Choroid plexus epithelial cell (primary cell): ENCODE measurements around the gene ZNF212.
"Not testable (repeated sequence)": the region's sequence is repeated elsewhere in the genome, so short reads cannot be mapped to it uniquely, and the experiment has no call there.

Source experiments
- DNase-seq: peaks from one replicate; pipeline ENCODE4 v3.0.0-alpha.2; 2010; ENCODE audit warnings: low read depth
- H3K4me3 ChIP-seq: 2 replicates; pipeline ENCODE4 v1.5.1; 2011; ENCODE audit warnings: low read depth, mild to moderate bottlenecking, control low read depth, low read length, moderate library complexity
- TF ChIP-seq, protein P1 (sequence below): conservative IDR thresholded peaks from 2 replicates; pipeline ENCODE4 v1.5.1; 2011; ENCODE audit warnings: low read depth, mild to moderate bottlenecking, control low read depth, inconsistent platforms, low read length, moderate library complexity

The ZNF212 gene

DNA sequence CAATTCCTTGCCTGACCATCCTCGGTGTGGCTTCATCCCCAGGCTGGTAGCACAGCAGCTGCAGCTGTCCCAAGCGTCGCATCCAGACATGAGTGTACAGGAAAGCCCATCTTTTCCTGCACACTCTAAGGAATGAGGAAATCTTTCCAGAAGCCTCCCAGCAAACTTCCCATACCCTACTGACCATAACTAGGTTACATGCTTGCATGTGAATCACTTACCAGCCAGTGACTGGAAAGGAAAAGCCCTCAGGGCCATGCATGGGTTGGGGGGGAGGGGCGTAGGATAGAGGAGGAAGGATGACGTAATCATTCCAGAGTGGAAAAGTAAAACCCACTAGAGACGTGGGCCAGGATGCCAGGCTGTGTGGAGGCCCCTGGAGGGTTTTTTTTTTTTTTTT is 18.9 kb upstream of the ZNF212 start:
- peak; percentile 46 for DNase-seq
- TF ChIP-seq, protein P1, sequence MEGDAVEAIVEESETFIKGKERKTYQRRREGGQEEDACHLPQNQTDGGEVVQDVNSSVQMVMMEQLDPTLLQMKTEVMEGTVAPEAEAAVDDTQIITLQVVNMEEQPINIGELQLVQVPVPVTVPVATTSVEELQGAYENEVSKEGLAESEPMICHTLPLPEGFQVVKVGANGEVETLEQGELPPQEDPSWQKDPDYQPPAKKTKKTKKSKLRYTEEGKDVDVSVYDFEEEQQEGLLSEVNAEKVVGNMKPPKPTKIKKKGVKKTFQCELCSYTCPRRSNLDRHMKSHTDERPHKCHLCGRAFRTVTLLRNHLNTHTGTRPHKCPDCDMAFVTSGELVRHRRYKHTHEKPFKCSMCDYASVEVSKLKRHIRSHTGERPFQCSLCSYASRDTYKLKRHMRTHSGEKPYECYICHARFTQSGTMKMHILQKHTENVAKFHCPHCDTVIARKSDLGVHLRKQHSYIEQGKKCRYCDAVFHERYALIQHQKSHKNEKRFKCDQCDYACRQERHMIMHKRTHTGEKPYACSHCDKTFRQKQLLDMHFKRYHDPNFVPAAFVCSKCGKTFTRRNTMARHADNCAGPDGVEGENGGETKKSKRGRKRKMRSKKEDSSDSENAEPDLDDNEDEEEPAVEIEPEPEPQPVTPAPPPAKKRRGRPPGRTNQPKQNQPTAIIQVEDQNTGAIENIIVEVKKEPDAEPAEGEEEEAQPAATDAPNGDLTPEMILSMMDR = no peak
- no peak overlapping the region for H3K4me3 ChIP-seq

DNA sequence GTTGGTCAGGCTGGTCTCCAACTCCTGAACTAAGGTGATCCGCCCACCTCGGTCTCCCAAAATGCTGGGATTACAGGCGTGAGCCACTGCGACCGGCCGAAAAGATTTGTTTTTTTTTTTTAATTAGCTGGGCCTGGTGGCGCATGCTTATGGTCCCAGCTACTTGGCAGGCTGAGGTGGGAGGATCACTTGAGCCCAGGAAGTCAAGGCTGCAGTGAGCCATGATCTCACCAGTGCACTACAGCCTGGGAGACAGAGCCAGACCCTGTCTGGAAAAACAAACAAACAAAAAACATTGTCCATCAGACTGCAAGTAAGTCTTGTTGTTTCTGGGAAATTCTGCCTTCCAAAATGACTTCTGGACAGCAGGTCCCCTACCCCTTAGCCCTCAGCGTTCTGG is 16.3 kb upstream of the ZNF212 start:
- TF ChIP-seq, protein P1 = no peak
- no peak for DNase-seq
- no peak overlapping the region for H3K4me3 ChIP-seq

DNA sequence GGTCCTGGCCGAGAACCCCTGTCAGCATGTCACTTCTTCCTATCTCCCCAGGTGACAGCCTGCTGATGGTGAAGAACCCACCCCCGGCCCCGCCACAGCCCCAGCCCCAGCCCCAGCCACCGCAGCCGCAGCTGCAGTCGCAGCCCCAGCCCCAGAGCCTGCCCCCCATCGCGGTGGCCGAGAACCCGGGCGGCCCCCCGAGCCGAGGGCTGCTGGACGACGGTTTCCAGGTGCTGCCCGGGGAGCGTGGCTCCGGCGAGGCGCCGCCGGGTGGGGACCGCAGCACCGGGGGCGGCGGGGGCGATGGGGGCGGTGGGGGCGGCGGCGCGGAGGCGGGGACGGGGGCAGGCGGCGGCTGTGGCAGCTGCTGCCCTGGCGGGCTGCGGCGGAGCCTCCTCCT is 15.7 kb upstream of the ZNF212 start:
- TF ChIP-seq, protein P1 = no peak
- DNase-seq = no peak
- no peak overlapping the region for H3K4me3 ChIP-seq

DNA sequence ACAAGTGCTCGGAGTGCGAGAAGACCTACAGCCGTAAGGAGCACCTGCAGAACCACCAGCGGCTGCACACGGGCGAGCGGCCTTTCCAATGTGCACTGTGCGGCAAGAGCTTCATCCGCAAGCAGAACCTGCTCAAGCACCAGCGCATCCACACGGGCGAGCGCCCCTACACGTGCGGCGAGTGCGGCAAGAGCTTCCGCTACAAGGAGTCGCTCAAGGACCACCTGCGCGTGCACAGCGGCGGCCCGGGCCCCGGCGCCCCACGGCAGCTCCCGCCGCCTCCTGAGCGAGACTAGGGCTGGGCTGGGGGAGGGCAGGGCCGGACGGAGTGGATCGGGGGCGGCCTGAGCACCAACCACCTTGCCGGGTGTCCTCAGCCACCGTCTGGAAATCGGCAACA is 15.1 kb upstream of the ZNF212 start:
- H3K4me3 ChIP-seq = no peak overlapping the region
- no peak for DNase-seq
- TF ChIP-seq, protein P1 = no peak

DNA sequence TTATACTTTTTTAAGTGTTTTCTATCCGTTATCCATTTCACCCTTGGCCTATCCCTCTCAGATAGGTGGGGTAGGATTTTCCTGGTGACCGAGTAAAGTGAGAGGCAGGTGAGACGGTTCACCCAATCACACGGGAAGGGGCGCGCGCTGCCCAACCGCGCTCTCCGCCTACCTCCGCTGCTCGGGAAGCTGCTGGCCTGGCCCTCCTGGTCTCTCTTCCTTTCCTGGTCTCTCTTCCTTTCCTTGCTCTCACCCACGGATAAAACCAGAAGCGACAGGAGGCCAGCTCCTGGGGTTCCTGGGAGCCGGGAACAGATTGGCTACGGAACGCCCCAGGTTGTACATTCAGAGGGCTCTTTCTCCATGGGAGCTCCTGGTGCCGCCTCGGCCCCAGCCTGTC is 14.3 kb upstream of the ZNF212 start:
- H3K4me3 ChIP-seq = no peak overlapping the region
- DNase-seq = no peak
- TF ChIP-seq, protein P1 = no peak

DNA sequence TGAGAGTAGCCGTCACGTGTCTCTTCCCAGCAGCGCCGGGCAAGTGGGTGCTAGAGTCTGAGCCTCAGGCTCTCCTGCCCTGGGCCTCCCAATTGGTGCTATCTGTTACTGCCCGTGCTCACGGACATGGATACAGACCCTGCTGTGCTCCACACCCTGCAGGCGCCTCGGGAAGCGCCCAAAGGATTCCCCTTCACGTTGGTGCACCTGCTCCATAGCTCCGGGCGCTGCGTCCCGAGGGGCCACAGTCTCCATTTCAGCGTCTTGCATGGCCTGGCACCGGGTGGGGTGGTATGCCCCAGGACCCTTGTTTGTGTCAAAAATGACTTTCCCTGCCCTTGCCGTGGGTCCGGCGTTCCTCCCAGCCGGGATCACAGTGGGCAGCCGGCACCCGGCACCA is 13.8 kb upstream of the ZNF212 start:
- DNase-seq = no peak
- H3K4me3 ChIP-seq = no peak overlapping the region
- TF ChIP-seq, protein P1 = no peak

DNA sequence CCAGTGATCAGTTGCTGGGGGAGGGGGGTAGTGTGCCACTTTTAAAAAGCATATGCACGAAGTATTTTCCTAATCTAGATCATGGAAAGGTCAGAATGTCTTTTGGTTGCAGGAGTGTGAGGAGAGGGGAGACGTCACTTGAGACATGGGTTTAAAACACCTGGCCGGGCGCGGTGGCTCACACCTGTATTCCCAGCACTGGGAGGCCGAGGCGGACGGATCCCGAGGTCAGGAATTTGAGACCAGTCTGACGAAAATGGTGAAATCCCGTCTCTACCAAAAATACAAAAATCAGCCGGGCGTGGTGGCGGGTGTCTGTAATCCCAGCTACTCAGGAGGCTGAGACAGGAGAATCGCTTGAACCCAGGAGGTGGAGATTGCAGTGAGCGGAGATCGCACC is 13.1 kb upstream of the ZNF212 start:
- DNase-seq, H3K4me3 ChIP-seq: not testable (repeated sequence)

DNA sequence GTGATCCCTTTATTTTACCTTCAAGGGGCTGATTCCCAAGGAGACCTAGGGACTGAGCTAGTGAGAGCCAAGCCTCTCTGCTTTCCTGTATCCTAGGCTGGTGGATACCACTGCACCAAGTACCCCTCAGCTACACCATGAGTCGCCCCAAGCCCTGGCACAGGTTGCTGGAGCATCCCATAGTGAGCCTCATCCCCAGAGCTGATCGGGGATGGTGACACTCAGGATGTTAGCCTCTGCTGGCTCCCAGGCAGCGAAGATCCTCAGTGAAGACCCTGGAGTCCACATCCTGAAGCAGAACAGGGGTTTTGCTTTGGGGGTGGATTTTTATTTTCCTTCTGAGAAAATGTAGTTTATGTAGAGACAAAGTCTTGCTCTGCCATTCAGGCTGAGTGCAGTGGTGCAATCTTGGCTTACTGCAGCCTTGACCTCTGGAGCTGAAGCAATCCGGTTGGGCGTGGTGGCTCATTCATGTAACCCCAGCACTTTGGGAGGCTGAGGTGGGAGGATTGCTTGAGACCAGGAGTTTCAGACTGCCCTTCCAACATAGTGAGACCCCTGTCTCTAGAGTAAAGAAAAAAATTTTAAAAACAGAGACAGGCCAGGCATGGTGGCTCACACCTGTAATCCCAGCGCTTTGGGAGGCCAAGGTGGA is 12.5 kb upstream of the ZNF212 start:
- DNase-seq = peak; percentile 20
- TF ChIP-seq, protein P1 = no peak
- H3K4me3 ChIP-seq = no peak overlapping the region
